Sigmoid colon (tissue), 4 donors: Measurements from ENCODE around the gene CLTCL1.

ENCODE experiments used
- EP300 ChIP-seq, 4 donors: sonication (generic); formaldehyde crosslinking; IDR thresholded peaks; one replicate each; pipeline ENCODE4 v1.6.1; 2017; ENCODE audit warnings: antibody characterized with exemption in 4 of 4
- POLR2A ChIP-seq, 2 donors: fragments of 450-650 bp; IDR thresholded peaks; one replicate each; pipeline ENCODE4 v1.6.1; 2016; ENCODE audit warnings: antibody characterized with exemption in 2 of 2, mild to moderate bottlenecking in 2 of 2, moderate library complexity in 2 of 2
- TF ChIP-seq, protein P1 (sequence below), 4 experiments: fragments of 450-650 bp in 3 of 4; fragments of 200-600 bp in 1 of 4; IDR thresholded peaks; one replicate each; pipeline ENCODE4 v1.5.1; 2016 to 2019; ENCODE audit warnings: antibody characterized with exemption in 4 of 4, mild to moderate bottlenecking in 3 of 4, moderate library complexity in 2 of 4

- TF ChIP-seq POLR2A (IDR thresholded peaks at IDR 0.05), result no peak
- TF ChIP-seq, protein P1, sequence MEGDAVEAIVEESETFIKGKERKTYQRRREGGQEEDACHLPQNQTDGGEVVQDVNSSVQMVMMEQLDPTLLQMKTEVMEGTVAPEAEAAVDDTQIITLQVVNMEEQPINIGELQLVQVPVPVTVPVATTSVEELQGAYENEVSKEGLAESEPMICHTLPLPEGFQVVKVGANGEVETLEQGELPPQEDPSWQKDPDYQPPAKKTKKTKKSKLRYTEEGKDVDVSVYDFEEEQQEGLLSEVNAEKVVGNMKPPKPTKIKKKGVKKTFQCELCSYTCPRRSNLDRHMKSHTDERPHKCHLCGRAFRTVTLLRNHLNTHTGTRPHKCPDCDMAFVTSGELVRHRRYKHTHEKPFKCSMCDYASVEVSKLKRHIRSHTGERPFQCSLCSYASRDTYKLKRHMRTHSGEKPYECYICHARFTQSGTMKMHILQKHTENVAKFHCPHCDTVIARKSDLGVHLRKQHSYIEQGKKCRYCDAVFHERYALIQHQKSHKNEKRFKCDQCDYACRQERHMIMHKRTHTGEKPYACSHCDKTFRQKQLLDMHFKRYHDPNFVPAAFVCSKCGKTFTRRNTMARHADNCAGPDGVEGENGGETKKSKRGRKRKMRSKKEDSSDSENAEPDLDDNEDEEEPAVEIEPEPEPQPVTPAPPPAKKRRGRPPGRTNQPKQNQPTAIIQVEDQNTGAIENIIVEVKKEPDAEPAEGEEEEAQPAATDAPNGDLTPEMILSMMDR (IDR thresholded peaks at IDR 0.05), result no peak
- no peak for TF ChIP-seq EP300 (IDR thresholded peaks at IDR 0.05)
Measured at GRCh38 chr22:19212302-19212870, 79.1 kb downstream of the CLTCL1 start.
